CD4-positive, alpha-beta memory T cell (primary cell): ENCODE measurements around the gene LPP. TPM values are rescaled to one million over a fixed set of nuclear protein-coding genes. Genes with fewer than 3 reads are reported as not detected.

ENCODE experiments used
- CTCF ChIA-PET: fragments of 350-600 bp; sonication (Branson Sonifier 250); formaldehyde crosslinking; loops from one replicate; lab custom pipeline; 2021; ENCODE audit warnings: inconsistent platforms; ENCODE audit not compliant: partially characterized antibody; lab: Charles Lee
- POLR2A ChIA-PET: fragments of 350-600 bp; sonication (Branson Sonifier 250); formaldehyde crosslinking; loops from one replicate; lab custom pipeline; 2021; ENCODE audit not compliant: partially characterized antibody; lab: Charles Lee
- DNase-seq, 5 donors: peaks; one replicate each; pipeline versions ENCODE4 v3.0.0 to v3.0.0-alpha.2; 2020 to 2022; ENCODE audit warnings: mixed read lengths in 1 of 5
- H3K27ac ChIP-seq: one replicate; pipeline ENCODE4 v1.7.0; 2013; ENCODE audit warnings: low read depth, low read length
- H3K27me3 ChIP-seq: 2 replicates; pipeline ENCODE4 v1.7.0; 2013; ENCODE audit warnings: mild to moderate bottlenecking, low read length, moderate library complexity; ENCODE audit not compliant: insufficient read depth
- H3K36me3 ChIP-seq: 2 replicates; pipeline ENCODE4 v1.7.0; 2013; ENCODE audit warnings: mild to moderate bottlenecking, low read length, moderate library complexity; ENCODE audit not compliant: insufficient read depth
- H3K4me1 ChIP-seq: 2 replicates; pipeline ENCODE4 v1.7.0; 2013; ENCODE audit warnings: mild to moderate bottlenecking, low read length, moderate library complexity; ENCODE audit not compliant: insufficient read depth
- H3K4me3 ChIP-seq, 2 donors: one replicate each; pipeline ENCODE4 v1.7.0; 2013; ENCODE audit warnings: low read length in 2 of 2, mild to moderate bottlenecking in 1 of 2
- H3K9me3 ChIP-seq, 2 donors: one replicate each; pipeline ENCODE4 v1.7.0; 2013; ENCODE audit warnings: low read length in 2 of 2, control low read depth in 1 of 2; ENCODE audit not compliant: control insufficient read depth in 1 of 2
- H3K27ac Mint-ChIP-seq, 7 donors: one replicate each; pipeline ENCODE4 v1.8.0; 2020 to 2021; ENCODE audit warnings: mixed read lengths in 7 of 7, mild to moderate bottlenecking in 6 of 7, inconsistent platforms in 3 of 7, moderate library complexity in 3 of 7
- H3K27me3 Mint-ChIP-seq, 2 donors: one replicate each; pipeline ENCODE4 v1.8.0; 2020 to 2021; ENCODE audit warnings: mixed read lengths in 2 of 2
- H3K36me3 Mint-ChIP-seq, 2 donors: one replicate each; pipeline ENCODE4 v1.8.0; 2020 to 2021; ENCODE audit warnings: mixed read lengths in 2 of 2, inconsistent platforms in 1 of 2, mild to moderate bottlenecking in 1 of 2
- H3K4me1 Mint-ChIP-seq, 4 donors: one replicate each; pipeline ENCODE4 v1.8.0; 2020 to 2021; ENCODE audit warnings: mixed read lengths in 4 of 4, mild to moderate bottlenecking in 1 of 4
- H3K4me3 Mint-ChIP-seq, 8 donors: one replicate each; pipeline ENCODE4 v1.8.0; 2020 to 2021; ENCODE audit warnings: mixed read lengths in 8 of 8, mild to moderate bottlenecking in 7 of 8, moderate library complexity in 6 of 8, inconsistent platforms in 3 of 8
- H3K9me3 Mint-ChIP-seq, 8 donors: one replicate each; pipeline ENCODE4 v1.8.0; 2020 to 2021; ENCODE audit warnings: mixed read lengths in 8 of 8, mild to moderate bottlenecking in 5 of 8, inconsistent platforms in 3 of 8, moderate library complexity in 1 of 8
- intact Hi-C: fragments of 100-400 bp; cut with micrococcal nuclease; formaldehyde crosslinking; loops from one replicate; pipeline ENCODE4 v1.15.1; 2023
- polyA plus RNA-seq, 2 donors: library from polyadenylated mRNA; unstranded; fragments of 300-500 nt; fragmentation: Illumina TruSeq; gene quantifications; one replicate each; pipeline ENCODE4 v1.2.3, GENCODE V29; 2021
- total RNA-seq, 2 experiments: library from RNA; stranded (reverse); gene quantifications; one replicate each; pipeline ENCODE4 v1.2.3, GENCODE V29; 2021

Gene LPP
- total and polyA plus RNA-seq, 4 experiments from 2014 or later = 10.4 to 27.2 (median 24.7) TPM

DNA sequence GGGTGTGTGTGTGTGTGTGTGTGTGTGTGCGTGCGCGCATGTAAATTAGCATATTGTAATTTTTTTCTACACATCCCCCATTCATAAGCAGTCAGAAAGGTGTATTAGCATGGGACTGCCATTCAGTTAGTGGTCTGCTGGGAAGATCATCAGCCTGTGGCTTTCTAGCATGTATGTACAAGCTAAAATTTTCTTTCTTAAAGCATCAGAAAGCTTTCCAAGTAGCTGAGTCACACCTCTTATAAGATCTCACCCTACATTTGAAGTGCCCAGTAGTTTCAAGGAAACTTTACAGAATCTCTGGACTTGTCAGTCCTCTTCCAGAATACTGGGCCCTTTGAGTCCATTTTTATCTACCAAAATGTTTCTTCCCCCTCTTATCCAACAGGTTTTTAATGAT, 606.5 kb downstream of the LPP start:
- CTCF ChIA-PET = interaction anchor here (0.7 to 3.8 kb wide), 3 partner anchors 12 to 195 kb away, joined by 3 to 12 read pairs (median 3); no protein-coding TSS in a partner anchor
- POLR2A ChIA-PET = no interaction called here
- Histone ChIP-seq H3K9me3 (no peaks in the 10 kb centered on the region), H3K4me1 (no peaks in the 10 kb centered on the region), H3K36me3 (no peaks in the 10 kb centered on the region), H3K27me3 (no peaks in the 10 kb centered on the region), H3K27ac (no peak overlapping the region), H3K4me3 (no peak overlapping the region)
- H3K27ac Mint-ChIP-seq = peak overlapping the region in 1 of 7 donors; percentile 25
- H3K4me1 Mint-ChIP-seq = peaks cover 0 to 7% (median 3%) of the 10 kb centered on the region in 4 donors
- intact Hi-C loops = no loop called here
- peaks cover 16% of the 10 kb centered on the region in 2 donors for H3K36me3 Mint-ChIP-seq
- no peak for DNase-seq
- H3K27me3 Mint-ChIP-seq = no peaks in the 10 kb centered on the region
- H3K9me3 Mint-ChIP-seq = no peaks in the 10 kb centered on the region
- H3K4me3 Mint-ChIP-seq = no peak overlapping the region

DNA sequence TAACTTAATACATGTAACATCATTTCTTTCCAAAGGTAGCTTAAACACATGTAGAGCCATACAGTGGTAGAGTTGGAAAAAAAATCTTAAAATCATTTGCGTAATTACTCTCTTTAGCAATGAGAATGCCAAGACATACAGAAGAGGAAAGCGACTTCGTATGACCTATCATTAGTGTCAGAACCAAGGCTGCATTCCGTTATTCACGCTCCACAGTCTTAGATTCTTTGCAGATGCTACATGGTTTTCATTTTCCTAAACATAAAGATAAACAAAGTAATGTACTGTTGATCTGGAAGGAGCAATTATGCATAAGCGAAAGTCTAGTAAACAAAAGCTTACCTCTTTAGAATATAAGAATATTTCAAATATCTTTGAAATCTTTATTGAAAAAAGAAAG, 607.5 kb downstream of the LPP start:
- Histone ChIP-seq H3K4me1 (no peaks in the 10 kb centered on the region), H3K27me3 (no peaks in the 10 kb centered on the region), H3K9me3 (no peaks in the 10 kb centered on the region), H3K27ac (no peak overlapping the region), H3K36me3 (no peaks in the 10 kb centered on the region), H3K4me3 (no peak overlapping the region)
- POLR2A ChIA-PET = no interaction called here
- peaks cover 0 to 7% (median 2%) of the 10 kb centered on the region in 4 donors for H3K4me1 Mint-ChIP-seq
- no peak overlapping the region for H3K4me3 Mint-ChIP-seq
- peaks cover 16% of the 10 kb centered on the region in 2 donors for H3K36me3 Mint-ChIP-seq
- DNase-seq = no peak
- no peak overlapping the region for H3K27ac Mint-ChIP-seq
- H3K9me3 Mint-ChIP-seq = no peaks in the 10 kb centered on the region
- intact Hi-C loops = no loop called here
- no peaks in the 10 kb centered on the region for H3K27me3 Mint-ChIP-seq
- CTCF ChIA-PET = interaction anchor here (0.6 to 3.8 kb wide), 5 partner anchors 13 to 1612 kb away, joined by 3 to 12 read pairs (median 3); no protein-coding TSS in a partner anchor

DNA sequence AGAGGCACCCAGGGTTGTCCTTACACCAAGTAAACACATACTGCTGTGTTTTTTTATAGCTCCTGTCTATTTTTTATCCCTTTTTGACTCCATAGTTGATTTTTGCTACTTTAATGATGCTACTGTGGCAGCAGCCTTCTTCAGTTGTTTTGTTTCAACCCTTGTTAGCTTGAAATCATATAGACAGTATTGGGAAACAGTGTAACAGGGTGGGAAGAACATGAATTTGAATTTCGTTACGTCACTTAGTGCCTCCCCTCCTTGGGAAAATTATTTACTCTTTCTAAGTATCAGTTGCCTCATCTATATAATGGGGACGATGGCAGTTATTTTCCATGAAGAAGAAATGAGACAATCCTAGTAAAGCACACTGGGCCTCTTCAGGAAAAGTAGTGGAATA, 608.0 kb downstream of the LPP start:
- H3K27ac Mint-ChIP-seq = no peak overlapping the region
- H3K4me1 Mint-ChIP-seq = peaks cover 0 to 5% (median 2%) of the 10 kb centered on the region in 4 donors
- Histone ChIP-seq H3K36me3 (no peaks in the 10 kb centered on the region), H3K4me1 (no peaks in the 10 kb centered on the region), H3K27ac (no peak overlapping the region), H3K27me3 (no peaks in the 10 kb centered on the region), H3K9me3 (no peaks in the 10 kb centered on the region), H3K4me3 (no peak overlapping the region)
- ChIA-PET CTCF (interaction anchor here (0.6 to 3.8 kb wide), 5 partner anchors 14 to 1613 kb away, joined by 3 to 12 read pairs (median 3); no protein-coding TSS in a partner anchor), POLR2A (no interaction called here)
- no peaks in the 10 kb centered on the region for H3K27me3 Mint-ChIP-seq
- H3K4me3 Mint-ChIP-seq = no peak overlapping the region
- no peak for DNase-seq
- H3K9me3 Mint-ChIP-seq = no peaks in the 10 kb centered on the region
- H3K36me3 Mint-ChIP-seq = peaks cover 16% of the 10 kb centered on the region in 2 donors
- intact Hi-C loops = no loop called here

DNA sequence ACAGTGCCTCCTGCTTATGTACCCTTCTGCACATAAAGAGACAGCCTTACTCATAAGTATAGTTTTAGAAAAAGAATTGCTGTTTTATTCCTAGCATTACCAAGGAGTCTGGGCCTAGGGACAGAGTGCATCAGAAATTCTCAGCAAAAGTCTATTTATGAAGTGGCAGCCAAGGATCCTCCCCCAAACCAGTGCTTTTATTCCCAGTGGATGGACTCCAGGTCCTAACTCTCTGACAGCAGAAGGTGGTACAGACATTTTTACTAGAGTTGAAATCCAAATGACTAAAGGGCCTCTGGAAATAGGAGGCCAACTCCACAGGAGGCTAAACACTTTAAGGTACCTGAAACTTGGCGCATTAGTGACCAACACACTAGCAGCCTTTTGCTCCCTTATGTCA, 610.7 kb downstream of the LPP start:
- POLR2A ChIA-PET = no interaction called here
- Histone ChIP-seq H3K27me3 (no peaks in the 10 kb centered on the region), H3K4me1 (no peaks in the 10 kb centered on the region), H3K9me3 (no peaks in the 10 kb centered on the region), H3K36me3 (no peaks in the 10 kb centered on the region), H3K27ac (no peak overlapping the region), H3K4me3 (no peak overlapping the region)
- H3K36me3 Mint-ChIP-seq = peaks cover 16% of the 10 kb centered on the region in 2 donors
- CTCF ChIA-PET = no interaction called here
- H3K27me3 Mint-ChIP-seq = no peaks in the 10 kb centered on the region
- intact Hi-C loops = no loop called here
- H3K9me3 Mint-ChIP-seq = no peaks in the 10 kb centered on the region
- H3K4me3 Mint-ChIP-seq = no peak overlapping the region
- H3K4me1 Mint-ChIP-seq = peaks cover 0 to 2% (median 0%) of the 10 kb centered on the region in 4 donors
- no peak for DNase-seq
- no peak overlapping the region for H3K27ac Mint-ChIP-seq

DNA sequence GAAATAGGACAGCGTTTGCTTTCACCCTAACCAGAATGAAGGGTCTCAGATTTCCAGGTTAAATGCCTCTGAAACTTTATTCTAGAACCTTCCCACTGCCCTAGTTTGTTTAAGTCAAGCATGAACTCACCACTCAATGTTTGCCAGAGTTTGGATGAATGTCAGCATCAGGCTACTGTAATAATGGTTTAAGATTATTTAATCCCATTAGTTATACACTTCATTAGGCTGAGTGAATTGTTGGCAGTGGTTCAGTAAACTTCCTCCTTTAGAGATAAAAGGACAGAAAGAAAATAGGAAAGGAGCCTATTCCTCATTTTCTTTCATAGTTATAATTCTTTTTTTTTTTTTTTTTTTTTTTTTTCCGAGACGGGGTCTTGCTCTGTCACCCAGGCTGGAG, 615.9 kb downstream of the LPP start:
- Mint-ChIP-seq H3K9me3 (no peaks in the 10 kb centered on the region), H3K27me3 (no peaks in the 10 kb centered on the region), H3K27ac (no peak overlapping the region), H3K4me1 (peaks cover 0 to 2% (median 0%) of the 10 kb centered on the region in 4 donors), H3K36me3 (peaks cover 0 to 8% of the 10 kb centered on the region in 2 donors), H3K4me3 (no peak overlapping the region)
- DNase-seq = no peak
- ChIA-PET CTCF (interaction anchor here (2.2 kb wide), 1 partner anchor 1029 kb away, joined by 4 read pairs; no protein-coding TSS in a partner anchor), POLR2A (no interaction called here)
- H3K27me3 ChIP-seq = no peaks in the 10 kb centered on the region
- intact Hi-C loops = no loop called here
- H3K9me3 ChIP-seq = no peaks in the 10 kb centered on the region
- H3K27ac ChIP-seq = no peak overlapping the region
- no peaks in the 10 kb centered on the region for H3K4me1 ChIP-seq
- no peaks in the 10 kb centered on the region for H3K36me3 ChIP-seq
- H3K4me3 ChIP-seq = no peak overlapping the region

DNA sequence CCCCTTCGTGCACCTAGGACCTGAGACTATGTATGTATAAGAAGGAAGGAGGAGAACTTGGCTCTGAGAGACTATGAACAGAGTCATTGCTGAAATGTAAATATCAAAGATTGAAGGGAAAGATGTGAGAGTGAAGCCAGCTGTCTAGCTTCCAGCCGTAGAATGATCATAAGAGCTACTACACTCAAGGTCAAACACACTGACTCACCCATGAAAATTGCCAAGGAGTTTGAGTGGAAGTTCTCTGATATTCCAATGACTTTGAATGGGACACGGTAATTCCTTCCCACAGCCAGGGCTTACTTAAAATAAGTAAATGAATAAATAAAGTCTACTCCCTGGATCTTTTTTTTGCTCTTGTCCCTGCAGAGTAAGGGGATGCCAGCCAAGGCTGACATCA, 618.9 kb downstream of the LPP start:
- intact Hi-C loops = no loop called here
- CTCF ChIA-PET = no interaction called here
- no peak for DNase-seq

DNA sequence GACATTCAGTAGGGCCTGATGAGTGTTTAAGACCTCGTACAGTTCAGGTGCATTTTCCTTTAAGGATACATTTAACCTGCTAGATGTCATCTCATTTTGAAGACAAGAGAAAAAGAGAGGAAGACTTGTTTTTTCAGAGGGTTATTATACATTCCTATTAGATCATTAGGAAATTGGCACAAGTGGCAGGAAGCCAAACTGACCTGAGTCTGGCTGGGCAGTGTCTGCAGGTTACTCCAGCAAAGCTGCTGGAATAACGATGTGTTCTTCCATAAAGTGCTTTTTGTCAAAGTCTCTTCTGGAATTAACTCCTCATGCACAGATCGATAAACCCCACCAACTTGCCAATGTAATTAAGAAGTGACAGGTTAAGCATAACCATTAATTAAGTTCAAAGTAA, 621.5 kb downstream of the LPP start:
- intact Hi-C loops = no loop called here
- no peak overlapping the region for H3K4me3 ChIP-seq
- no peaks in the 10 kb centered on the region for H3K36me3 ChIP-seq
- Mint-ChIP-seq H3K36me3 (peaks cover 0 to 12% of the 10 kb centered on the region in 2 donors), H3K4me1 (peaks cover 0 to 1% (median 0%) of the 10 kb centered on the region in 4 donors), H3K4me3 (no peak overlapping the region), H3K27me3 (no peaks in the 10 kb centered on the region), H3K9me3 (no peaks in the 10 kb centered on the region), H3K27ac (no peak overlapping the region)
- POLR2A ChIA-PET = no interaction called here
- H3K4me1 ChIP-seq = no peaks in the 10 kb centered on the region
- no peak for DNase-seq
- CTCF ChIA-PET = no interaction called here
- H3K27me3 ChIP-seq = no peaks in the 10 kb centered on the region
- H3K9me3 ChIP-seq = no peaks in the 10 kb centered on the region
- H3K27ac ChIP-seq = no peak overlapping the region

More for the DNA sequence above, 618.9 kb downstream of the LPP start:
- no peak overlapping the region for H3K27ac Mint-ChIP-seq
- H3K4me3 Mint-ChIP-seq = no peak overlapping the region
- no peak overlapping the region for H3K4me3 ChIP-seq
- no peaks in the 10 kb centered on the region for H3K27me3 ChIP-seq
- peaks cover 0 to 8% of the 10 kb centered on the region in 2 donors for H3K36me3 Mint-ChIP-seq
- H3K4me1 ChIP-seq = no peaks in the 10 kb centered on the region
- POLR2A ChIA-PET = no interaction called here
- H3K27ac ChIP-seq = no peak overlapping the region
- no peaks in the 10 kb centered on the region for H3K36me3 ChIP-seq
- H3K9me3 ChIP-seq = no peaks in the 10 kb centered on the region
- no peaks in the 10 kb centered on the region for H3K27me3 Mint-ChIP-seq
- peaks cover 0 to 1% (median 0%) of the 10 kb centered on the region in 4 donors for H3K4me1 Mint-ChIP-seq
- H3K9me3 Mint-ChIP-seq = no peaks in the 10 kb centered on the region
